H9 (cell line): ENCODE measurements around the gene RNASE2. TPM values are rescaled to one million over a fixed set of nuclear protein-coding genes. Genes with fewer than 3 reads are reported as not detected.

Experiments
- DNase-seq: peaks from one replicate; pipeline ENCODE4 v3.0.0-alpha.2; 2017
- H2AFZ ChIP-seq: one replicate; pipeline ENCODE4 v1.6.1; 2013; ENCODE audit warnings: mild to moderate bottlenecking, low read length, control low read depth, moderate library complexity
- H2AK5ac ChIP-seq: 2 replicates; pipeline ENCODE4 v1.6.1; 2013; ENCODE audit warnings: low read length, control low read depth, mixed read lengths; ENCODE audit not compliant: insufficient read length
- H2BK120ac ChIP-seq: one replicate; pipeline ENCODE4 v1.6.1; 2013; ENCODE audit warnings: low read depth, mild to moderate bottlenecking, low read length, control low read depth, inconsistent platforms; ENCODE audit not compliant: poor library complexity, severe bottlenecking
- H2BK12ac ChIP-seq: 2 replicates; pipeline ENCODE4 v1.6.1; 2013; ENCODE audit warnings: low read length, control low read depth, mixed read lengths, low read depth; ENCODE audit not compliant: insufficient read length
- H2BK15ac ChIP-seq: 2 replicates; pipeline ENCODE4 v1.6.1; 2013; ENCODE audit warnings: low read depth, low read length, control low read depth
- H2BK20ac ChIP-seq: one replicate; pipeline ENCODE4 v1.6.1; 2013; ENCODE audit warnings: low read depth, mild to moderate bottlenecking, low read length, control low read depth, inconsistent platforms; ENCODE audit not compliant: poor library complexity, severe bottlenecking
- H2BK5ac ChIP-seq: 2 replicates; pipeline ENCODE4 v1.6.1; 2013; ENCODE audit warnings: low read length, control low read depth, mixed read lengths; ENCODE audit not compliant: insufficient read length
- H3K14ac ChIP-seq: 2 replicates; pipeline ENCODE4 v1.6.1; 2013; ENCODE audit warnings: low read length, control low read depth; ENCODE audit not compliant: insufficient read depth
- H3K18ac ChIP-seq: 2 replicates; pipeline ENCODE4 v1.6.1; 2013; ENCODE audit warnings: low read depth, mild to moderate bottlenecking, mixed read lengths, low read length, control low read depth; ENCODE audit not compliant: insufficient read length
- H3K23ac ChIP-seq: 2 replicates; pipeline ENCODE4 v1.6.1; 2013; ENCODE audit warnings: low read length, control low read depth, mixed read lengths, low read depth; ENCODE audit not compliant: insufficient read length
- H3K23me2 ChIP-seq: 2 replicates; pipeline ENCODE4 v1.6.1; 2013; ENCODE audit warnings: low read depth, mild to moderate bottlenecking, mixed read lengths, low read length, control low read depth; ENCODE audit not compliant: insufficient read length, poor library complexity, severe bottlenecking
- H3K27ac ChIP-seq: 2 replicates; pipeline ENCODE4 v1.5.1; 2013; ENCODE audit warnings: low read length, control low read depth, mixed read lengths, low read depth; ENCODE audit not compliant: insufficient read length
- H3K27me3 ChIP-seq: 2 replicates; pipeline ENCODE4 v1.6.1; 2013; ENCODE audit warnings: low read length, control low read depth, inconsistent platforms; ENCODE audit not compliant: insufficient read depth
- H3K4ac ChIP-seq: 2 replicates; pipeline ENCODE4 v1.6.1; 2013; ENCODE audit warnings: low read depth, mild to moderate bottlenecking, control low read depth, inconsistent platforms, low read length, moderate library complexity
- H3K4me1 ChIP-seq: 2 replicates; pipeline ENCODE4 v1.6.1; 2013; ENCODE audit warnings: low read length, control low read depth, inconsistent platforms; ENCODE audit not compliant: insufficient read depth
- H3K4me2 ChIP-seq: 2 replicates; pipeline ENCODE4 v1.6.1; 2013; ENCODE audit warnings: low read length, control low read depth, mixed read lengths; ENCODE audit not compliant: insufficient read length, insufficient read depth
- H3K56ac ChIP-seq: 2 replicates; pipeline ENCODE4 v1.6.1; 2013; ENCODE audit warnings: low read depth, mild to moderate bottlenecking, mixed read lengths, low read length, control low read depth; ENCODE audit not compliant: insufficient read length
- H3K79me1 ChIP-seq: 2 replicates; pipeline ENCODE4 v1.6.1; 2013; ENCODE audit warnings: low read depth, mild to moderate bottlenecking, moderate library complexity, low read length, control low read depth, inconsistent platforms; ENCODE audit not compliant: insufficient read depth, poor library complexity, severe bottlenecking
- H3K79me2 ChIP-seq: 2 replicates; pipeline ENCODE4 v1.6.1; 2013; ENCODE audit warnings: low read length, control low read depth, inconsistent platforms; ENCODE audit not compliant: insufficient read depth
- H3K9ac ChIP-seq: 2 replicates; pipeline ENCODE4 v1.6.1; 2013; ENCODE audit warnings: low read length, control low read depth, mixed read lengths; ENCODE audit not compliant: insufficient read length; ENCODE audit errors: extremely low read depth
- H3K9me3 ChIP-seq: one replicate; pipeline ENCODE4 v1.6.1; 2013; ENCODE audit warnings: low read depth, low read length, inconsistent platforms; ENCODE audit not compliant: control insufficient read depth
- H3T11ph ChIP-seq: one replicate; pipeline ENCODE4 v1.6.1; 2013; ENCODE audit warnings: mild to moderate bottlenecking, low read length, control low read depth, inconsistent platforms
- H4K20me1 ChIP-seq: one replicate; pipeline ENCODE4 v1.6.1; 2013; ENCODE audit not compliant: control insufficient read depth, insufficient read length, insufficient read depth
- H4K5ac ChIP-seq: 2 replicates; pipeline ENCODE4 v1.6.1; 2013; ENCODE audit warnings: low read depth, mild to moderate bottlenecking, mixed read lengths, low read length, control low read depth; ENCODE audit not compliant: insufficient read length
- H4K8ac ChIP-seq: replicated peaks from 2 replicates; pipeline ENCODE4 v1.6.1; 2013; ENCODE audit warnings: low read length, control low read depth, mixed read lengths, low read depth; ENCODE audit not compliant: insufficient read length
- H4K91ac ChIP-seq: 2 replicates; pipeline ENCODE4 v1.6.1; 2013; ENCODE audit warnings: low read depth, mild to moderate bottlenecking, moderate library complexity, mixed read lengths, low read length, control low read depth; ENCODE audit not compliant: insufficient read length
- H3K27ac Mint-ChIP-seq, 3 experiments: 2 replicates in 2 of 3; 3 replicates in 1 of 3; pipeline ENCODE4 v1.8.0; 2020 to 2021; ENCODE audit warnings: mixed read lengths in 3 of 3, mild to moderate bottlenecking in 1 of 3, moderate library complexity in 1 of 3
- H3K27me3 Mint-ChIP-seq: 2 replicates; pipeline ENCODE4 v1.8.0; 2021; ENCODE audit warnings: low read depth, mild to moderate bottlenecking, moderate library complexity, mixed read lengths
- H3K36me3 Mint-ChIP-seq, 3 experiments: 2 replicates in 2 of 3; 3 replicates in 1 of 3; pipeline ENCODE4 v1.8.0; 2020 to 2021; ENCODE audit warnings: low read depth in 3 of 3, mixed read lengths in 3 of 3; ENCODE audit not compliant: insufficient read depth in 1 of 3
- H3K4me1 Mint-ChIP-seq, 2 experiments: 2 replicates each; pipeline ENCODE4 v1.8.0; 2020; ENCODE audit warnings: mixed read lengths in 2 of 2
- H3K4me3 Mint-ChIP-seq, 2 experiments: 2 replicates in 1 of 2; 3 replicates in 1 of 2; pipeline ENCODE4 v1.8.0; 2020 to 2021; ENCODE audit warnings: mild to moderate bottlenecking in 2 of 2, mixed read lengths in 2 of 2, moderate library complexity in 1 of 2
- H3K9me3 Mint-ChIP-seq, 2 experiments: 2 replicates in 1 of 2; 3 replicates in 1 of 2; pipeline ENCODE4 v1.8.0; 2020; ENCODE audit warnings: mild to moderate bottlenecking in 2 of 2, mixed read lengths in 2 of 2, moderate library complexity in 1 of 2
- WGBS: extraction: QIAGEN DNeasy Blood & Tissue Kit; methylation state at CpG from one replicate; pipeline ENCODE4 v1.1.7; 2013; ENCODE audit warnings: missing lambda C conversion rate, low lambda C conversion rate, mixed read lengths; ENCODE audit not compliant: insufficient read length; ENCODE audit errors: extremely low coverage; 5-methylcytosine and 5-hydroxymethylcytosine counted together
- total RNA-seq: library from RNA; stranded (reverse); gene quantifications from 2 replicates; pipeline ENCODE4 v1.2.1, GENCODE V29; 2021
- TF ChIP-seq, protein P1 (sequence below): fragments of 200-600 bp; sonication (generic); conservative IDR thresholded peaks from 3 replicates; pipeline ENCODE4 v1.8.0; 2021; ENCODE audit warnings: antibody characterized with exemption, mild to moderate bottlenecking

Gene RNASE2
- total RNA-seq, 1 experiment from 2014 or later: not detected

DNA sequence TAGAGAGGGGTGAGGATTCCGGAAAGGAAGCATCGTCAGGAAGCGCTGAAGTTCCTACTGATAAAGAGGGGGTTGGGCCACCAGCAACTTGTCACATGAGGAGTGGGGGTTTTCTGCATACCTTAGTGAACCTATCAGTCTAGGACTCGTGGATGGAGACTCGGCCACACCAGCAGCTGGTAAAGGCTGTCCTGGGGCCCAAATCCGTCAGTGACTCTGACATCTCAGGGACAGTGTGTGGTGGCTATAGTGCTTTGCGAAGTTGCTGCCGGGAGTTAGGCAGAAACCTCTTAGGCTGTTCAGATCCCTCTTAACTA, 16.4 kb downstream of the RNASE2 start:
- Histone ChIP-seq H4K20me1 (no peaks in the 10 kb centered on the region), H3K18ac (peak overlapping the region; percentile 13), H4K91ac (no peak overlapping the region), H3K23ac (no peak overlapping the region), H3K23me2 (peaks cover 6% of the 10 kb centered on the region), H3K9me3 (no peaks in the 10 kb centered on the region), H3K9ac (peak overlapping the region; percentile 27), H3K4me2 (peak overlapping the region; percentile 75), H2BK12ac (no peak overlapping the region), H2AK5ac (no peak overlapping the region), H3K27ac (no peak overlapping the region), H2BK5ac (no peak overlapping the region), H2BK120ac (no peak overlapping the region), H2AFZ (peak overlapping the region; percentile 50), H4K8ac (no peak overlapping the region), H3K27me3 (no peaks in the 10 kb centered on the region), H3K79me2 (no peaks in the 10 kb centered on the region), H2BK20ac (no peak overlapping the region), H3K56ac (no peak overlapping the region), H2BK15ac (no peak overlapping the region), H3K14ac (no peak overlapping the region), H3K79me1 (no peaks in the 10 kb centered on the region), H4K5ac (no peak overlapping the region), H3T11ph (no peak overlapping the region), H3K4ac (no peak overlapping the region), H3K4me1 (no peaks in the 10 kb centered on the region)
- Mint-ChIP-seq H3K27ac (peak overlapping the region in 2 of 3 experiments; percentile 14 to 57; a peak in 2 of 7 replicates), H3K4me3 (peak overlapping the region; percentile 91 to 94), H3K9me3 (no peaks in the 10 kb centered on the region), H3K27me3 (peaks cover 31% of the 10 kb centered on the region), H3K4me1 (peaks cover 8 to 12% of the 10 kb centered on the region in 2 experiments), H3K36me3 (no peaks in the 10 kb centered on the region)
- WGBS: no CpG with 5 or more reads among the region's 8 CpGs
- TF ChIP-seq, protein P1, sequence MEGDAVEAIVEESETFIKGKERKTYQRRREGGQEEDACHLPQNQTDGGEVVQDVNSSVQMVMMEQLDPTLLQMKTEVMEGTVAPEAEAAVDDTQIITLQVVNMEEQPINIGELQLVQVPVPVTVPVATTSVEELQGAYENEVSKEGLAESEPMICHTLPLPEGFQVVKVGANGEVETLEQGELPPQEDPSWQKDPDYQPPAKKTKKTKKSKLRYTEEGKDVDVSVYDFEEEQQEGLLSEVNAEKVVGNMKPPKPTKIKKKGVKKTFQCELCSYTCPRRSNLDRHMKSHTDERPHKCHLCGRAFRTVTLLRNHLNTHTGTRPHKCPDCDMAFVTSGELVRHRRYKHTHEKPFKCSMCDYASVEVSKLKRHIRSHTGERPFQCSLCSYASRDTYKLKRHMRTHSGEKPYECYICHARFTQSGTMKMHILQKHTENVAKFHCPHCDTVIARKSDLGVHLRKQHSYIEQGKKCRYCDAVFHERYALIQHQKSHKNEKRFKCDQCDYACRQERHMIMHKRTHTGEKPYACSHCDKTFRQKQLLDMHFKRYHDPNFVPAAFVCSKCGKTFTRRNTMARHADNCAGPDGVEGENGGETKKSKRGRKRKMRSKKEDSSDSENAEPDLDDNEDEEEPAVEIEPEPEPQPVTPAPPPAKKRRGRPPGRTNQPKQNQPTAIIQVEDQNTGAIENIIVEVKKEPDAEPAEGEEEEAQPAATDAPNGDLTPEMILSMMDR: no peak
- no peak for DNase-seq
